GM12865 (cell line): ENCODE data around the gene NFX1.
"Not testable (repeated sequence)": the region's sequence is repeated elsewhere in the genome, so short reads cannot be mapped to it uniquely, and the experiment has no call there.

Source experiments
- DNase-seq: peaks from one replicate; pipeline ENCODE4 v3.0.0; 2010; ENCODE audit warnings: low read depth
- H3K4me3 ChIP-seq: 2 replicates; pipeline ENCODE4 v1.5.1; 2011; ENCODE audit warnings: mild to moderate bottlenecking, low read depth, low read length, control low read depth
- TF ChIP-seq, protein P1 (sequence below): IDR thresholded peaks from 2 replicates; pipeline ENCODE4 v1.5.1; 2011; ENCODE audit warnings: low read length, control low read depth, low read depth, inconsistent platforms; ENCODE audit not compliant: insufficient read depth; ENCODE audit errors: missing control alignments

The NFX1 gene

DNA sequence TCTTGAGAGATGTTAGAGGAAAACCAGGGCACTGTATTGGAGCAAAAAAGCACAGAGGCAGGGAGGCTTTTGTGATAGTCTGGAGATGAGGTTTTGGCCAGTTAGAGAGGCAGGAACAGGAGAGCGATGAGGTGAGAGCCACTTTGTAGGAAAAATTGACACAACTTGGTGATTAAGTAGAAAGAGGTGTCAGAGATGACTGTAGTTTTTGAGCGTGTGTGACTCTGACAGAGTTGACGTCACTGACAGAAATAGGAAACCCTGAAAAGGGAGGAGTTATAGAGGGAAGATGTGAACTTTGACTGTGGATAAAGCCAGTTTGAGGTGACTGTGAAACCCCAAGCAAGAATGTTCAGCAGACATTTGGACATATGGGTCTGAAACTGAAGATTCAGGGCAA, 15.7 kb downstream of the NFX1 start:
- TF ChIP-seq, protein P1, sequence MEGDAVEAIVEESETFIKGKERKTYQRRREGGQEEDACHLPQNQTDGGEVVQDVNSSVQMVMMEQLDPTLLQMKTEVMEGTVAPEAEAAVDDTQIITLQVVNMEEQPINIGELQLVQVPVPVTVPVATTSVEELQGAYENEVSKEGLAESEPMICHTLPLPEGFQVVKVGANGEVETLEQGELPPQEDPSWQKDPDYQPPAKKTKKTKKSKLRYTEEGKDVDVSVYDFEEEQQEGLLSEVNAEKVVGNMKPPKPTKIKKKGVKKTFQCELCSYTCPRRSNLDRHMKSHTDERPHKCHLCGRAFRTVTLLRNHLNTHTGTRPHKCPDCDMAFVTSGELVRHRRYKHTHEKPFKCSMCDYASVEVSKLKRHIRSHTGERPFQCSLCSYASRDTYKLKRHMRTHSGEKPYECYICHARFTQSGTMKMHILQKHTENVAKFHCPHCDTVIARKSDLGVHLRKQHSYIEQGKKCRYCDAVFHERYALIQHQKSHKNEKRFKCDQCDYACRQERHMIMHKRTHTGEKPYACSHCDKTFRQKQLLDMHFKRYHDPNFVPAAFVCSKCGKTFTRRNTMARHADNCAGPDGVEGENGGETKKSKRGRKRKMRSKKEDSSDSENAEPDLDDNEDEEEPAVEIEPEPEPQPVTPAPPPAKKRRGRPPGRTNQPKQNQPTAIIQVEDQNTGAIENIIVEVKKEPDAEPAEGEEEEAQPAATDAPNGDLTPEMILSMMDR: no peak
- DNase-seq: no peak
- no peak overlapping the region for H3K4me3 ChIP-seq

DNA sequence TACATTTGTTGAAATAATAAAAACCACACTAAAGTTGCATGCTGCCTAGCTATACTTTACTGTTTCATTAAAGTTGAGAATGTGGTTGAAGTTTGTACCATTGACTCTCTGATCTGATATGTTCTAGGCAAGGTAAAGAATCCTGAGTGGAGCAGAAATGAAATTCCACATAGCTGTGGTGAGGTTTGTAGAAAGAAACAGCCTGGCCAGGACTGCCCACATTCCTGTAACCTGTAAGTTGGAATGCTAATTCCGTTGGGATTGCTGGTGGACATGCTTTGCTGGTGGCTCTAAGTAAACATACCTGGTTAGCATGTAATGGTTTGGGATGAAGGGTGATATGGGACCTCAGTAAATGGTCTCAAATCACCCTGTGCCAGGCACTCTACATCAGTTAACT, 16.8 kb downstream of the NFX1 start:
- H3K4me3 ChIP-seq: no peak overlapping the region
- TF ChIP-seq, protein P1: no peak
- DNase-seq: no peak

DNA sequence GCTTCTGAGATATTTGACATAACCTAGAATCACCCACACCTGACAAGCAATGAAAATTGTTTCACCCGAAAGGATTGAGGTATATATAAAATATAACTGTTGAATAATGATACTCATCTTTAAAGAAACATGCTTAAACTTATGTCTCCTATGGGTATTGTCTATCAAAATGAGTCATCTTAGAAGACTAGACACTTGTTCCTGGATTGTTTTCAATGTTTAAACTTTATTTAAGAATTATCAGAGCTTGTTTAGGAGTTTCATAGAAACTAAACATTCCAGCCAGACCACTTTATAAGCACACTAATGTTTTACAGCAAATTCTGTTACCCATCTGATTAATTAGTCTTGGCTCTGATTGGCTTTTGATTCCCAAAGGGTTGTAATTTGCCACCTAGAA, 19.6 kb downstream of the NFX1 start:
- no peak for DNase-seq
- TF ChIP-seq, protein P1: no peak
- no peak overlapping the region for H3K4me3 ChIP-seq

DNA sequence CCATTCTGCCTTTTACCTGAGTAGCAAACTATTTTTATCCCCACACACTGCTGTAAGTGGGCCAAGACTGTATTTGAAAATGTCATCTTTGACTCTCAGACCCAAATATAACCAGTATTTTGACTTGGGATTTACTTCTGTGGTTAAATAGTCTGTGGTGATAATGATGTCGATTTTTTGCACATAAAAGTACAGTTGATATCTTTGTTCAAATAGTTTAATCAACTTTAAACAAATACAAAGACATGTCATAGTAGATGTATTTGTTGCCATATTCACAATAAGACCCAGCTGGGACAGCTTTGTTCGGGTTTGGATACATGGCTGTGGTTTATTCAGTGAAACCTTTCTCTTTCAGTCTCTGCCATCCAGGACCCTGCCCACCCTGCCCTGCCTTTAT, 20.4 kb downstream of the NFX1 start:
- H3K4me3 ChIP-seq: no peak overlapping the region
- DNase-seq: no peak
- TF ChIP-seq, protein P1: no peak

DNA sequence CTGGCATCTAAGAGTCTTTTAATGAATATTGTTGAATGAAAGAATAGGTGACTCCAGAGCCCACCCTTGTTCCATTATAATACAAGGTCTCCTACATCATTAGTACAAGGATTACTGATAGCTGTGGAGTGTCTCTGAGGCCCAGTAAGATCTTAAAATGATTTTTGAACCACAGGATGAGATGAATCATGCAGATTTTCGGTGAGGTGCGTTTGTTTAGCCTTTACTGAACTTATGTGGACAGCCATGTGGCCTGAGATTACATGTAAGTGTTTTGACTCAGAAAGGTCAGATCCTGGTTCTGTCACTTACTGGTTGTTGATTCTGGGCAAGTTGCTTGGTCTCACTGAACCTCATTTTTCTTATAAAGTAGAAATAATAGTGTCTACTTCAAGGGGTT, 21.6 kb downstream of the NFX1 start:
- TF ChIP-seq, protein P1: no peak
- H3K4me3 ChIP-seq: no peak overlapping the region
- no peak for DNase-seq

DNA sequence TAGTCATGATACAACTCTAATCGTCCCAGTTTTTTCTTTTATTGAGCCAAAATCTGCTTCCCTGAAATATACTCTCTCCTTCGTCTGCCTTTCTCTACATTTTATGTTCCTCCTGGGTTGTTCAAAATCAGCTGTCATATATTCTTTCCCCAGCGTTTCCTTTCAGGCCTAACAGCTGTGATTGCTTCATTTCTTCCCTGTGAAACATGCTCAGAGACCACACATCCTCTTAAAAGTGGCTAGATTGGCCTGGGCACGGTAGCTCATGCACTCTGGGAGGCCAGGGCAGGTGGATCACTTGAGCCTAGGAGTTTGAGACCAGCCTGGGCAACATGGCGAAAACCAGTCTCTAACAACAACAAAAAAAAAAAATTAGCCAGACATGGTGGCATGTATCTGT, 25.1 kb downstream of the NFX1 start:
- no peak for DNase-seq
- TF ChIP-seq, protein P1: no peak
- H3K4me3 ChIP-seq: no peak overlapping the region

DNA sequence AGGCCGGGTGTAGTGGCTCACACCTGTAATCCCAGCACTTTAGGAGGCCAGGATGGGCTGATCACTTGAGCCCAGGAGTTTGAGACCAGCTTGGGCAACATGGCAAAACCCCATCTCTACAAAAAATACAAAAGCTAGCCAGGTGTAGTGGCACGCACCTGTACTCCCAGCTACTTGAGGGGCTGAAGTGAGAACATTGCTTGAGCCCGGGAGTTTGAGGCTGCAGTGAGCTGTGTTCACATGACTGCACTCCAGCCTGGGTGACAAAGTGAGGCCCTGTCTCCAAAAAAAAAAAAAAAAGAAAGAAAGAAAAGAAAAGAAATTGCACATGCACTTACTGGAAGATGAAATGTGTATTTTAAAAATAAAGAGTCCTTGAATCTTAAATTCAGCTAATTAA, 26.8 kb downstream of the NFX1 start:
- not testable (repeated sequence) for H3K4me3 ChIP-seq, DNase-seq

DNA sequence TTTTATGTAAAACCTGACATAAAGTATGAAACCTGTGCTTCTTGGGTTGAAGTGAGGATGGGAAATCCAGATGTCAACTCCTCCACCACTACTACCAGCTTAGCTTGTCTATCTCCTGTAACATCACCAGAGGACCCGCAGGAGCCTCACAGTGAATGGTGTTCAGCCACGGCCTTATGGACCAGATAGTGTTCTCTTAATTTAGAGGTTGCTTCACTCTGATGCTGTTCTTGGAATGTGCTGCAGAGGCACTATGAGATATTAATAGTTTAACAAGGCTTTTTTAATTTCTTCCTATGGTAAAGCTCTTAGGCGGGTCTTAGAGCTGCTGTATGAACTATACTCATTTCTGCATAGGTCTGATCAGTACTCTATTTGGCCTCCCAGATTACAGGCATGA, 27.9 kb downstream of the NFX1 start:
- no peak overlapping the region for H3K4me3 ChIP-seq
- TF ChIP-seq, protein P1: no peak
- DNase-seq: no peak
